GM04503 (cell line): ENCODE data around the gene FBF1.

Experiments
- DNase-seq: peaks from one replicate; pipeline ENCODE4 v3.0.0-alpha.2; 2012; ENCODE audit warnings: low read depth

The FBF1 gene

GRCh38 chr17:75959051-75959838, 18.4 kb upstream of the FBF1 start:
- DNase-seq = no peak

GRCh38 chr17:75950855-75951554, 10.2 kb upstream of the FBF1 start:
- no peak for DNase-seq

- DNase-seq = no peak
Observed at GRCh38 chr17:75950421-75950820, 9.6 kb upstream of the FBF1 start.

GRCh38 chr17:75945211-75945610, 4.4 kb upstream of the FBF1 start:
- DNase-seq = no peak

GRCh38 chr17:75943491-75943890, 2.6 kb upstream of the FBF1 start:
- no peak for DNase-seq

GRCh38 chr17:75942473-75942872, 1.6 kb upstream of the FBF1 start:
- no peak for DNase-seq

GRCh38 chr17:75941442-75941819, 589 bp upstream of the FBF1 start:
- no peak for DNase-seq

GRCh38 chr17:75937652-75938051, 3.2 kb downstream of the FBF1 start:
- no peak for DNase-seq

GRCh38 chr17:75933808-75934207, 7.0 kb downstream of the FBF1 start:
- DNase-seq = no peak

- no peak for DNase-seq
Observed at GRCh38 chr17:75932852-75933251, 8.0 kb downstream of the FBF1 start.

- no peak for DNase-seq
Observed at GRCh38 chr17:75931062-75931461, 9.8 kb downstream of the FBF1 start.

GRCh38 chr17:75927286-75927922, 13.4 kb downstream of the FBF1 start:
- no peak for DNase-seq

- no peak for DNase-seq
Observed at GRCh38 chr17:75926456-75926855, 14.4 kb downstream of the FBF1 start.

GRCh38 chr17:75925912-75926311, 14.9 kb downstream of the FBF1 start:
- DNase-seq = no peak

GRCh38 chr17:75925103-75925502, 15.7 kb downstream of the FBF1 start:
- no peak for DNase-seq

- DNase-seq = no peak
Observed at GRCh38 chr17:75922963-75923874, 17.6 kb downstream of the FBF1 start.

GRCh38 chr17:75922173-75922961, 18.5 kb downstream of the FBF1 start:
- no peak for DNase-seq

- DNase-seq = no peak
Observed at GRCh38 chr17:75921596-75921995, 19.2 kb downstream of the FBF1 start.

- no peak for DNase-seq
Observed at GRCh38 chr17:75920045-75920560, 20.7 kb downstream of the FBF1 start.

GRCh38 chr17:75919611-75920010, 21.2 kb downstream of the FBF1 start:
- no peak for DNase-seq

- DNase-seq = no peak
Observed at GRCh38 chr17:75917917-75918445, 22.9 kb downstream of the FBF1 start.
